Astrocyte (in vitro differentiated cells and primary cell): Measurements from ENCODE around the gene CRYBG1. TPM values are rescaled to one million over a fixed set of nuclear protein-coding genes. Genes with fewer than 3 reads are reported as not detected.

ENCODE experiments used
- DNase-seq: peaks from one replicate; pipeline ENCODE4 v3.0.0-alpha.2; 2010; ENCODE audit warnings: low read depth
- FAIRE-seq: peaks from 2 replicates; lab custom pipeline; 2011; peaks lifted over from hg19 to GRCh38; lab: Jason Lieb, UNC
- H2AFZ ChIP-seq: 2 replicates; pipeline ENCODE4 v1.6.0; 2012; ENCODE audit warnings: low read depth, low read length, inconsistent platforms
- H3K27ac ChIP-seq: 2 replicates; pipeline ENCODE4 v1.5.1; 2011; ENCODE audit warnings: low read depth, low read length, inconsistent platforms
- H3K27me3 ChIP-seq: 2 replicates; pipeline ENCODE4 v1.6.0; 2011; ENCODE audit warnings: low read length, inconsistent platforms; ENCODE audit not compliant: insufficient read depth
- H3K36me3 ChIP-seq: 2 replicates; pipeline ENCODE4 v1.5.1; 2011; ENCODE audit warnings: low read length, inconsistent platforms; ENCODE audit not compliant: insufficient read depth
- H3K4me1 ChIP-seq: 2 replicates; pipeline ENCODE4 v1.5.1; 2011; ENCODE audit warnings: low read length, inconsistent platforms; ENCODE audit not compliant: insufficient read depth
- H3K4me2 ChIP-seq: 2 replicates; pipeline ENCODE4 v1.6.0; 2012; ENCODE audit warnings: low read length, inconsistent platforms
- H3K4me3 ChIP-seq: 2 replicates; pipeline ENCODE4 v1.5.1; 2011; ENCODE audit warnings: low read depth, mild to moderate bottlenecking, low read length, inconsistent platforms; ENCODE audit not compliant: insufficient read depth
- H3K79me2 ChIP-seq: 2 replicates; pipeline ENCODE4 v1.6.0; 2012; ENCODE audit warnings: mild to moderate bottlenecking, low read length, inconsistent platforms; ENCODE audit not compliant: insufficient read depth
- H3K9ac ChIP-seq: 2 replicates; pipeline ENCODE4 v1.6.0; 2012; ENCODE audit warnings: mild to moderate bottlenecking, low read length, inconsistent platforms
- H3K9me3 ChIP-seq: 2 replicates; pipeline ENCODE4 v1.5.1; 2012; ENCODE audit warnings: low read depth, mild to moderate bottlenecking, low read length, inconsistent platforms; ENCODE audit not compliant: insufficient read depth
- H4K20me1 ChIP-seq: 2 replicates; pipeline ENCODE4 v1.6.0; 2012; ENCODE audit warnings: low read length, inconsistent platforms; ENCODE audit not compliant: insufficient read depth
- H3K27ac Mint-ChIP-seq: one replicate; pipeline ENCODE4 v1.8.0; 2021; ENCODE audit warnings: mild to moderate bottlenecking, mixed read lengths; ENCODE audit not compliant: unreplicated experiment
- H3K27me3 Mint-ChIP-seq: one replicate; pipeline ENCODE4 v1.8.0; 2021; ENCODE audit warnings: low read depth, mixed read lengths; ENCODE audit not compliant: unreplicated experiment
- H3K36me3 Mint-ChIP-seq: one replicate; pipeline ENCODE4 v1.8.0; 2021; ENCODE audit warnings: low read depth, mixed read lengths; ENCODE audit not compliant: unreplicated experiment
- H3K4me1 Mint-ChIP-seq: one replicate; pipeline ENCODE4 v1.8.0; 2021; ENCODE audit warnings: low read depth, mixed read lengths; ENCODE audit not compliant: unreplicated experiment
- H3K4me3 Mint-ChIP-seq: one replicate; pipeline ENCODE4 v1.8.0; 2021; ENCODE audit warnings: mild to moderate bottlenecking, moderate library complexity, mixed read lengths; ENCODE audit not compliant: unreplicated experiment
- H3K9me3 Mint-ChIP-seq: one replicate; pipeline ENCODE4 v1.8.0; 2021; ENCODE audit warnings: mild to moderate bottlenecking, mixed read lengths; ENCODE audit not compliant: unreplicated experiment
- EZH2 ChIP-seq: IDR thresholded peaks from 2 replicates; pipeline ENCODE4 v1.6.1; 2012; ENCODE audit warnings: mild to moderate bottlenecking, low read length, inconsistent platforms; ENCODE audit not compliant: insufficient read depth
- total RNA-seq: library from RNA; stranded (reverse); gene quantifications from 2 replicates; pipeline ENCODE4 v1.2.1, GENCODE V29; 2021
- TF ChIP-seq, protein P1 (sequence below): IDR thresholded peaks from 2 replicates; pipeline ENCODE4 v1.5.1; 2011; ENCODE audit warnings: low read depth, mild to moderate bottlenecking, inconsistent platforms, low read length, moderate library complexity; ENCODE audit not compliant: insufficient read depth

The CRYBG1 gene
- total RNA-seq, 1 donor from 2014 or later = 0.64 TPM

DNA sequence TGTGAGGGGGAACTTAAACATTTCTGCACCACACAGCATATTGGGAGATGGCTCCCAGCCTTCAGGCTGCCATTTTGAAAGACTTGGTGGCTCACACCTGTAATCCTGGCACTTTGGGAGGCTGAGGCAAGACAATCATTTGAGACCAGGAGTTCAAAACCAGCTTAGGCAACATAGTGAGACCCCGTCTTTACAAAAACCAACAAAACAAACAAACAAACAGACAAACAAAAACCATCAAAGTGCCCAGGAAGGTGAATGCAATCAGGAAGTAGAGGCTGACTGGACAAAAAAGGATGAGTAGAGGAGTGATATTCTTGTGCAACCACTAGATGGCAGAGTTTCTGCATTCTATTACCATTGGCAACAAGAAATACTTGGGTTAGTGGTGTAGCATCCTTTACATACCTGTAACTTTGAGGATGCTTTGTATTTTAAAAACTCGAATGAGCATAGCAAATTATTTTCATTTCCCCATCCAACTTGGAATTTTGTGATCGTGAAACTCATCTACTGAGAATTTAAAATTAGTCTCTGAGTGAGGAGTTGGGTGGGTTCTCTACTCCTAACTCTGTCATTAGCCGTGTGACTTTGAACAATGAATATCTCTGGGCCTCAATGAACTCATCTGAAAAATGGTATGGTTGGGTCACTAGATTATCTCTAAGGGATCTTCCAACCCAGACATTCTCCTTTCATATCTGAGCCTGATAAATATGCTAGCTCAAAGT lies 84.4 kb downstream of the CRYBG1 start:
- Mint-ChIP-seq H3K4me3 (no peak overlapping the region), H3K36me3 (no peaks in the 10 kb centered on the region), H3K27ac (no peak overlapping the region), H3K4me1 (peaks cover 2% of the 10 kb centered on the region), H3K9me3 (no peaks in the 10 kb centered on the region), H3K27me3 (peaks cover 13% of the 10 kb centered on the region)
- H3K4me1 ChIP-seq = no peaks in the 10 kb centered on the region
- no peaks in the 10 kb centered on the region for H3K36me3 ChIP-seq
- H3K27me3 ChIP-seq = peaks cover 37% of the 10 kb centered on the region
- DNase-seq (peak; percentile 48), FAIRE-seq (peak; percentile 87)
- no peak overlapping the region for H3K27ac ChIP-seq
- no peak overlapping the region for H2AFZ ChIP-seq
- no peak overlapping the region for H3K9ac ChIP-seq
- no peak overlapping the region for H3K4me2 ChIP-seq
- no peak overlapping the region for H3K4me3 ChIP-seq
- H3K9me3 ChIP-seq = no peaks in the 10 kb centered on the region
- H4K20me1 ChIP-seq = no peaks in the 10 kb centered on the region
- TF ChIP-seq, protein P1, sequence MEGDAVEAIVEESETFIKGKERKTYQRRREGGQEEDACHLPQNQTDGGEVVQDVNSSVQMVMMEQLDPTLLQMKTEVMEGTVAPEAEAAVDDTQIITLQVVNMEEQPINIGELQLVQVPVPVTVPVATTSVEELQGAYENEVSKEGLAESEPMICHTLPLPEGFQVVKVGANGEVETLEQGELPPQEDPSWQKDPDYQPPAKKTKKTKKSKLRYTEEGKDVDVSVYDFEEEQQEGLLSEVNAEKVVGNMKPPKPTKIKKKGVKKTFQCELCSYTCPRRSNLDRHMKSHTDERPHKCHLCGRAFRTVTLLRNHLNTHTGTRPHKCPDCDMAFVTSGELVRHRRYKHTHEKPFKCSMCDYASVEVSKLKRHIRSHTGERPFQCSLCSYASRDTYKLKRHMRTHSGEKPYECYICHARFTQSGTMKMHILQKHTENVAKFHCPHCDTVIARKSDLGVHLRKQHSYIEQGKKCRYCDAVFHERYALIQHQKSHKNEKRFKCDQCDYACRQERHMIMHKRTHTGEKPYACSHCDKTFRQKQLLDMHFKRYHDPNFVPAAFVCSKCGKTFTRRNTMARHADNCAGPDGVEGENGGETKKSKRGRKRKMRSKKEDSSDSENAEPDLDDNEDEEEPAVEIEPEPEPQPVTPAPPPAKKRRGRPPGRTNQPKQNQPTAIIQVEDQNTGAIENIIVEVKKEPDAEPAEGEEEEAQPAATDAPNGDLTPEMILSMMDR = peak; percentile 80
- TF ChIP-seq EZH2 = no peak
- H3K79me2 ChIP-seq = no peaks in the 10 kb centered on the region

DNA sequence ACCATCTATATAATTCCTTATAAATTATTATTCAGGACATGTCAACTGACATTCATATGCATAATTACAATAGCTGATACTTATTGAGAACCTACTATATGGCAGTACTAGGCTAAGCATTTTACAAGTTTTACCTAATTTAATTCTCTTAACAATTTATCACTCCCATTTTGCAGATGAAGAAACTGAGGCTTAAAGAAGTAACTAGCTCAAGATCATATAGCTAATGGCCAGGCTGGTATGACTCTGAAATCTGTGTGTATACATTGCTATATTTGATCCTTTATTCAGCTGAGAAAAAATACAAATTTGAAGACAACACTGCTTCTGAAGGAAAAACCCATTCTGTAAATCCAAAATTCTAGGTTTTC lies 85.0 kb downstream of the CRYBG1 start:
- H3K9me3 Mint-ChIP-seq = no peaks in the 10 kb centered on the region
- peaks cover 13% of the 10 kb centered on the region for H3K27me3 Mint-ChIP-seq
- no peak overlapping the region for H2AFZ ChIP-seq

More for the DNA sequence above, 85.0 kb downstream of the CRYBG1 start:
- DNase-seq = no peak
- H3K27me3 ChIP-seq = peaks cover 35% of the 10 kb centered on the region
- no peak for TF ChIP-seq EZH2
- TF ChIP-seq, protein P1 = no peak
- H3K4me1 ChIP-seq = no peaks in the 10 kb centered on the region
- H4K20me1 ChIP-seq = no peaks in the 10 kb centered on the region
- H3K27ac Mint-ChIP-seq = no peak overlapping the region
- no peaks in the 10 kb centered on the region for H3K36me3 ChIP-seq
- H3K4me1 Mint-ChIP-seq = peaks cover under 1% of the 10 kb centered on the region
- no peak overlapping the region for H3K9ac ChIP-seq
- no peak overlapping the region for H3K4me3 ChIP-seq
- no peaks in the 10 kb centered on the region for H3K9me3 ChIP-seq
- no peak overlapping the region for H3K27ac ChIP-seq
- H3K36me3 Mint-ChIP-seq = no peaks in the 10 kb centered on the region
- H3K79me2 ChIP-seq = no peaks in the 10 kb centered on the region
- H3K4me2 ChIP-seq = no peak overlapping the region
- no peak for FAIRE-seq
- no peak overlapping the region for H3K4me3 Mint-ChIP-seq
